Stimulated activated naive CD4-positive, alpha-beta T cell treated with Interleukin-2 at 50 U/mL for 16 hours (primary cell): ENCODE results near the gene SLC25A45.

Experiments used
- DNase-seq: peaks from one replicate; lab custom pipeline; 2025; lab: John Stamatoyannopoulos, UW

Gene SLC25A45

GRCh38 chr11:65403607-65404121 is 21.2 kb upstream of the SLC25A45 start:
- no peak for DNase-seq

DNA sequence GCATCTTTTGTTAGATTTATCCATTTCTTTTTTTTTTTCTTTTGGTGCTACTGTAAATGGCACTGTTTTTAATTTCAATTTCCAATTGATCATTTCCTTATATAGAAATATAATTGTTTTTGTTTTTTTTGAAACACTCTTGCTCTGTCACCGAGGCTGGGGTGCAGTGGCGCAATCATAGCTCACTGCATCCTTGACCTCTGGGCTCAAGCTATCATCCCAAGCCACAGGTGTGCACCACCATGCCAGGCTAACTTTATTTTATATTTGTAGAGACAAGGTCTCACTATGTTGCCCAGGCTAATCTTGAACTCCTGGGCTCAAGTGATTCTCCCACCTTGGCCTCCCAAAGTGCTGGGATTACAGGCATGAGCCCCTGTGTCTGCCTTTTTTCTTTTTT is 20.3 kb upstream of the SLC25A45 start:
- DNase-seq: no peak

DNA sequence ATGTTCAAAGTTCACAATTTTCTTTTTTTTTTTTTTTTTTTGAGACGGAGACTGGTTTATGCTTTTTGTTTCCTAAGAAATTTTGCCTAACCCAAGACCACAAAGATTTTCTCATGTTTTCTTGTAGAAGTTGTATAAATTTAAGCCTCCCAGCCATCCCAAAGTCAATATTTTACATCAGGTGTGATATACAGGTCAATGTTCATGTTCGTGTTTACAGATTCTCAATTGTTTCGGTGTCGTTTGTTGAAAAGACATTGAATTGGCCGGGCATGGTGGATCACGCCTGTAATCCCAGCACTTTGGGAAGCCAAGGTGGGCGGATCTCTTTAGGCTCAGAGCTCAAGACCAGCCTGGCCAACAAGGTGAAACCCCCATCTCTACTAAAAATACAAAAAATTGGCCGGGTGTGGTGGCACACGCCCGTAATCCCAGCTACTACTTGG is 19.4 kb upstream of the SLC25A45 start:
- DNase-seq: no peak

GRCh38 chr11:65401073-65401802 is 18.8 kb upstream of the SLC25A45 start:
- no peak for DNase-seq

GRCh38 chr11:65400307-65401072 is 18.0 kb upstream of the SLC25A45 start:
- DNase-seq: no peak

DNA sequence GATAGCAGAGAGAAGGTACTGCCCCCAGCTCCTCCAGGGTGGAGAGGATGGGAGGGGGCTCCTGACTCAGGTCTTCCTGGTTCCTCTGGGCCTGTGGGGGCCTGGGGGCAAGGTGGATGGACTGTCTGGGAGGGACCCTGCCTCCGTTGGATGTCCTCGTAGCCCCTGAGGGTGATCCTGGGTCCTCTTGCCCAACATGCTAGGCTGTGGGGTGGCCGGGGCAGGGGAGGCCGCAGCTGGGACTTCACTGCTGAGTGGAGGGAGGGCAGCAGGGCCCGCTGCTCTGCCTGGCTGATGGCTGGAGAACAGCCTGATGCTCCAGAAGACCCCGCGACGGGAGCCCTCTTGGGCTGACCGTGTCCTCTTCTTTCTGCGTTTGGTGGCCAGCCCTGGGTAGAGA is 17.4 kb upstream of the SLC25A45 start:
- DNase-seq: no peak

DNA sequence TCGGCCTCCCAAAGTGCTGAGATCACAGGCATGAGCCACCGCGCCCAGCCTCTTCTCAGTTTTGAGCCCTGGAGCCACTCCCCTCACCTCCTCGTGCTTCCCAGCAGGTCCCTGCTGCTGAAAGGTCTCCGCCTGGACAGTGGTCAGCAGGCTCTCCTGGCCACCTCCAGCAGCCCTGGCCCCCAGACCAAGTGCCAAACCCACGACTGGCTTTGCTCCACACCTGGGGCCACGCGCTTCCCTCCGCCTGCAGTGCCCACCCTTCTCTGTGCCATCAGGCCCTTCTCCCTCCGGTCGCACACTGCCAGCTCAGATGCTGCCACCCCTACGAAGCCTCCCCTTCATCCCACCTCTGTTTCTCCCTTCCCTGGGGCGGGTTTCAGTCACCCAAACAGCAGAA is 16.8 kb upstream of the SLC25A45 start:
- DNase-seq: no peak

DNA sequence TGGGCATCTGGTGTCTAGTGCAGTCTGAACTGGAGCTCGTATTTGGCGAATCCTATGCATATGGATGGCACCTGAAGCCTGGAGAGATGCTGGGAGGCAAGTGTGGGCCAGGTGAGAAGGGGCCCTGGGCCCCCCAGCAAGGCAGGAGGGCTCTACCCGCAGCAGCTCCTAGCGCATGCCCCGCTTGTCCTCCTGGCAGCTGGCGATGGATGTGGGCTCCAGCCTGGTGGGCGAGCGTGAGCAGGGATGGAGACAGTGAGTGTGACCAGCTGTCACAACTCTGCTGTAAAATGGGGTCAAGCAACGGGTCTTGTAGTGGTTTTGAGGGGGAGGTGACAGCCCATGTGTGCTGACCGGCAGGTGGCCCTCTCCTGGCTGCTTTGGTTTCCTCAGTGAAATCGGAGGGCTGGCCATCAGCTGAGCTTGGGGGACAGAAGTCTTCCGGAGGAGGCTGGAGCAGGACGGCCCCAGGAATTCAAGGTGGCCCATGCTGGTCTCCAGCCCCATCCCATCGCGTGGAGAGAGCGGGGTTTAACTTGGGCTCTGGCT is 16.0 kb upstream of the SLC25A45 start:
- DNase-seq: no peak

- no peak for DNase-seq
Measured at GRCh38 chr11:65396769-65397745, 14.6 kb upstream of the SLC25A45 start.

- DNase-seq: no peak
Measured at GRCh38 chr11:65395961-65396530, 13.6 kb upstream of the SLC25A45 start.

DNA sequence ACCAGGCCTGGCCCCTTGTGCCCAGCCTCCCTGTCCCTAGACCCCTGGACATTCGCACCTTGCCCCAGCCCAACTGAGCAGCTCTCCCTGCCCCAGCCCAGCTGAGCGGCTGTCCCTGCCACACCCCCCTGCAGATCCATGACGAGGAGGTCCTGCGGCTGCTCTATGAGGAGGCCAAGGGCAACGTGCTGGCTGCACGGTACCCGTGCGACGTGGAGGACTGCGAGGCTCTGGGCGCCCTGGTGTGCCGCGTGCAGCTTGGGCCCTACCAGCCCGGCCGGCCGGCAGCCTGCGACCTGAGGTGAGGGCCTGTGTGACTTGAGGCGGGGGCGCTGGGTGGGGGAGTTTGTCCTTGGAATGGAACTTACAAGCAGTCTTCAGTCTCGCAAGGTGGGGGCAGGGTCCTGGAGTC is 11.7 kb upstream of the SLC25A45 start:
- no peak for DNase-seq

GRCh38 chr11:65393513-65394079 is 11.2 kb upstream of the SLC25A45 start:
- DNase-seq: no peak

- no peak for DNase-seq
Measured at GRCh38 chr11:65392899-65393298, 10.5 kb upstream of the SLC25A45 start.

DNA sequence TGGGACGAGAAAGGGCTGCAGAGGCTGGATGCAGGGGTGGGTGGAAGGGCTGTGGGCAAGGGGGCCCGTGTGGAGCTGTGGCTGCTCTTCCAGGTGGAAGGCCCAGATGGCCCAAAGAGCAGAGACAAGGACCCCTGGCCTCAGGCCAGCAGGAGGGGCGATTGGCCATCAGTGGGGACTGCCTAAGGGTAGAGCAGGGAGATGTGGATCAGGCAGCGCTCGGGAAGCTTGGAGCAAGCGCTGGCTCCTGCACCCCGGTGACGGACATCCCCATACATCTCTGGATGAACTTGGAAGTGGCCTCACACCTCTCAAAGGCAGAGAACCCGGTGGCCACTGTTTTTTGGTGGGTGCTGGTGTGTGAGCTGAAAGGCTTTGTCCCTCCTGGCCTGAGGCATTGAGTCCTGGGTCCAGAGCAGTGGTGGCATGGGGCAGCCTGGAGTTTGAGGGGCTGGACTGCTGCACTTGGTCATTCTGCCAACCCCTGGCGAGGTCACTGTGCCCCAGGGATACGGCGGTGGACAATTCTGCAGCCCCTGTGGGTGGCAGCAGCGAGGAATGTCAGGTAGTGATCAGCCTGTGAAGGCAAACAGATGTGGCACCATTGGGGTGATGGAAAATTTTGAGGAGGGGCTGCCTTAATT is 9.9 kb upstream of the SLC25A45 start:
- DNase-seq: no peak

DNA sequence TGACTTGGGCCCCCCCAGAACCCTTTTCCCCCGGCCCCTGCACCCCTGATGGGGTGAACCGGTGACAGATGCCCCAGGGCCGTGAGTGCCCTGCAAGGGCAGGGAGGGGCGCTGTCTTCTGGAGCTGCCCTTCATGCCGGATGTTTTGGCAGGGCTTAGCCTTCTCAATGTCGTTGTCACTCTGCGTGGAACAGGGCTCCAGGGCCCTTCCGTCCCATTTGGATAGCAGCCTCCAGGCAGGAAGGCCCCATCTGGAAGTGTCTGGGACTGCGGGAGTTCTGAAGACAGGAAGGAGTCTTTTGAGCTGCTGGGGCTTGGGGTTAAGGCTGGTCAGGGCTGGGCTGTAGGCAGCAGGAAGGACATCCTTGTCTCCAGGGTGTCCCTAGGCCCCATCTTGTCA is 8.6 kb upstream of the SLC25A45 start:
- DNase-seq: no peak

DNA sequence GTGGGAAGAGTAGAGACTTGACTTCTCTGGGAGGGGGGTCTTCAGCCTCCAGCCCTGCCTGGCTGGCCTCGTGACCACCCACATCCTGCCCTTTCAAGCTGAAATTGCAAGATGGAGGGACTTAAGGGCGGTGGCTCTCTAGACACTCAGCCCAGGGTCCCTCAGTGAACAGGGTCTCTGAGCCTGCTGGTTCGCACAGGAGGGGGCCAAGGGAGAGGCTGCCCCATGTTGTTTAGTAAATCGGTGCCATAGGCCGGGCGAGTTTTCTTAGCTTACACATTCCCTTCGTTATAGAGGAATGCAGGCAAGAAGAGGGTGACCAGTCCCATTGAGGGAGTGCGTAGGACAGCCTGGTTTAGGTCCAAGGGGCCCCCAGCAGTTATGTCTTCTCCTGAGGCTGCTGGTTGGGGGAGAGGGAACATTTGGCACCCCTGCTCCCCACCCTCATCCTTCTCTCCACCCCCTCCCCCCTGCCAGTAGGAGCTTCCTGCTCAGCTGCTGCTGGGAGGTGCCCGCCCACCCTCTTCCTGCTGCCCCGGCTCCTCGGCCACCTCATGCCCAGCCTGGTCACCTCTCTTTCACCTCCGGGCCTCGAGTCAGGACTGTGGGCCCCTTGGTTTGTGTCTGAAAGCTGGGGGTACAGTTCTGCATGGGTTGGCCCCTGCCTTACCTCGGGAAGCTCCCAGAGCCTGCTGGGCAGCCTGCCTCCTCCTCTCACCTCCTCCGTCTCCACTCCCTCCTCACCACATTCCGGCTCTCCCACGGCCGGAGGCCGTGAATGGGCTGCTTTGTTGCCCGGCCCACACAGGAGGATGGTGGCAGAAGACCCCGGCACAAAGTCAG is 7.9 kb upstream of the SLC25A45 start:
- no peak for DNase-seq

- no peak for DNase-seq
Measured at GRCh38 chr11:65389294-65389980, 7.0 kb upstream of the SLC25A45 start.

DNA sequence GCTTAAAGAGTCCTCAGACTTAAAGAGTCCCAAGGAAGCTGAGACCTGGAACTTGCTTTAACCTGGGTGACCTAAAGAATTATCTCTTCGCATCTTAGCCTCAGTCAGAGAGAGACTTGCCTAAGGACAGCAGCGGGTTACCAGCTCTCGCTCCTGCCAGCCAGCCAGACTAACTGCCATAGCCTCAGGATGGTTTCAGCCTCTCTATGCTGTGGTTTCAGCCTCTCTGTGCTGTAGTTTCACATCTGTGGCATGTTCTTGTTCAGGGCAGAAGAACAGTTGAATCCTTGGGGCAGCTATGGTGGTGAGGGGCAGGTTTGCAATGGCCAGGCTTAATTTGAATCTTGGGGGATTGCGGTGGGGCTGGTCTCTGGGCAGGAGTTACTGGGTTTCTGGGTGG is 6.3 kb upstream of the SLC25A45 start:
- no peak for DNase-seq
